ENCODE data around the gene RASL10B.
"Not testable (repeated sequence)": the region's sequence is repeated elsewhere in the genome, so short reads cannot be mapped to it uniquely, and the experiment has no call there.

The RASL10B gene

GRCh38 chr17:35731239-35731916 is at the start of gene RASL10B:
RASL10B (plus strand) TSS chr17:35731639; CDS start chr17:35735185, 3,546 bp downstream.
- DNase-seq (ENCODE audit: extremely low read depth in 1 of 2, low read depth in 1 of 2), result peak in 1 of 2 donors; percentile 30

- DNase-seq (ENCODE audit: extremely low read depth in 1 of 2, low read depth in 1 of 2), result no peak
Measured at GRCh38 chr17:35683591-35683990, 47.8 kb upstream of the RASL10B start.

GRCh38 chr17:35684055-35684802 is 47.2 kb upstream of the RASL10B start:
- DNase-seq (ENCODE audit: extremely low read depth in 1 of 2, low read depth in 1 of 2), result no peak

- DNase-seq (ENCODE audit: extremely low read depth in 1 of 2, low read depth in 1 of 2), result no peak
Measured at GRCh38 chr17:35692512-35693210, 38.8 kb upstream of the RASL10B start.

- no peak for DNase-seq (ENCODE audit: extremely low read depth in 1 of 2, low read depth in 1 of 2)
Measured at GRCh38 chr17:35693662-35694061, 37.8 kb upstream of the RASL10B start.

- no peak for DNase-seq (ENCODE audit: extremely low read depth in 1 of 2, low read depth in 1 of 2)
Measured at GRCh38 chr17:35694906-35695305, 36.5 kb upstream of the RASL10B start.

GRCh38 chr17:35695613-35696012 is 35.8 kb upstream of the RASL10B start:
- DNase-seq (ENCODE audit: extremely low read depth in 1 of 2, low read depth in 1 of 2), result no peak

GRCh38 chr17:35698800-35699199 is 32.6 kb upstream of the RASL10B start:
- DNase-seq (ENCODE audit: extremely low read depth in 1 of 2, low read depth in 1 of 2), result no peak

GRCh38 chr17:35700150-35700549 is 31.3 kb upstream of the RASL10B start:
- DNase-seq (ENCODE audit: extremely low read depth in 1 of 2, low read depth in 1 of 2), result no peak

GRCh38 chr17:35701491-35701890 is 29.9 kb upstream of the RASL10B start:
- no peak for DNase-seq (ENCODE audit: extremely low read depth in 1 of 2, low read depth in 1 of 2)

- not testable (repeated sequence) for DNase-seq (ENCODE audit: extremely low read depth in 1 of 2, low read depth in 1 of 2)
Measured at GRCh38 chr17:35703308-35703707, 28.1 kb upstream of the RASL10B start.

GRCh38 chr17:35705230-35705629 is 26.2 kb upstream of the RASL10B start:
- DNase-seq (ENCODE audit: extremely low read depth in 1 of 2, low read depth in 1 of 2), result no peak

- no peak for DNase-seq (ENCODE audit: extremely low read depth in 1 of 2, low read depth in 1 of 2)
Measured at GRCh38 chr17:35705705-35706104, 25.7 kb upstream of the RASL10B start.

- DNase-seq (ENCODE audit: extremely low read depth in 1 of 2, low read depth in 1 of 2), result no peak
Measured at GRCh38 chr17:35708149-35708548, 23.3 kb upstream of the RASL10B start.

- DNase-seq (ENCODE audit: extremely low read depth in 1 of 2, low read depth in 1 of 2), result no peak
Measured at GRCh38 chr17:35708951-35709350, 22.5 kb upstream of the RASL10B start.

GRCh38 chr17:35709874-35710273 is 21.6 kb upstream of the RASL10B start:
- DNase-seq (ENCODE audit: extremely low read depth in 1 of 2, low read depth in 1 of 2), result no peak

GRCh38 chr17:35710950-35711349 is 20.5 kb upstream of the RASL10B start:
- DNase-seq (ENCODE audit: extremely low read depth in 1 of 2, low read depth in 1 of 2), result no peak

GRCh38 chr17:35713069-35713728 is 18.2 kb upstream of the RASL10B start:
- no peak for DNase-seq (ENCODE audit: extremely low read depth in 1 of 2, low read depth in 1 of 2)

- no peak for DNase-seq (ENCODE audit: extremely low read depth in 1 of 2, low read depth in 1 of 2)
Measured at GRCh38 chr17:35714988-35715387, 16.5 kb upstream of the RASL10B start.

GRCh38 chr17:35715416-35715815 is 16.0 kb upstream of the RASL10B start:
- DNase-seq (ENCODE audit: extremely low read depth in 1 of 2, low read depth in 1 of 2), result no peak

- DNase-seq (ENCODE audit: extremely low read depth in 1 of 2, low read depth in 1 of 2), result no peak
Measured at GRCh38 chr17:35716173-35716572, 15.3 kb upstream of the RASL10B start.
